ENCODE results near the gene AKAP12.

Gene AKAP12

DNA sequence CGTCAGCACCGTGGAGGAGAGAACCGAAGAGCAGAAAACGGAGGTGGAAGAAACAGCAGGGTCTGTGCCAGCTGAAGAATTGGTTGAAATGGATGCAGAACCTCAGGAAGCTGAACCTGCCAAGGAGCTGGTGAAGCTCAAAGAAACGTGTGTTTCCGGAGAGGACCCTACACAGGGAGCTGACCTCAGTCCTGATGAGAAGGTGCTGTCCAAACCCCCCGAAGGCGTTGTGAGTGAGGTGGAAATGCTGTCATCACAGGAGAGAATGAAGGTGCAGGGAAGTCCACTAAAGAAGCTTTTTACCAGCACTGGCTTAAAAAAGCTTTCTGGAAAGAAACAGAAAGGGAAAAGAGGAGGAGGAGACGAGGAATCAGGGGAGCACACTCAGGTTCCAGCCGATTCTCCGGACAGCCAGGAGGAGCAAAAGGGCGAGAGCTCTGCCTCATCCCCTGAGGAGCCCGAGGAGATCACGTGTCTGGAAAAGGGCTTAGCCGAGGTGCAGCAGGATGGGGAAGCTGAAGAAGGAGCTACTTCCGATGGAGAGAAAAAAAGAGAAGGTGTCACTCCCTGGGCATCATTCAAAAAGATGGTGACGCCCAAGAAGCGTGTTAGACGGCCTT, 110.0 kb downstream of the AKAP12 start:
- DNase-seq (ENCODE audit: low spot score), result no peak

DNA sequence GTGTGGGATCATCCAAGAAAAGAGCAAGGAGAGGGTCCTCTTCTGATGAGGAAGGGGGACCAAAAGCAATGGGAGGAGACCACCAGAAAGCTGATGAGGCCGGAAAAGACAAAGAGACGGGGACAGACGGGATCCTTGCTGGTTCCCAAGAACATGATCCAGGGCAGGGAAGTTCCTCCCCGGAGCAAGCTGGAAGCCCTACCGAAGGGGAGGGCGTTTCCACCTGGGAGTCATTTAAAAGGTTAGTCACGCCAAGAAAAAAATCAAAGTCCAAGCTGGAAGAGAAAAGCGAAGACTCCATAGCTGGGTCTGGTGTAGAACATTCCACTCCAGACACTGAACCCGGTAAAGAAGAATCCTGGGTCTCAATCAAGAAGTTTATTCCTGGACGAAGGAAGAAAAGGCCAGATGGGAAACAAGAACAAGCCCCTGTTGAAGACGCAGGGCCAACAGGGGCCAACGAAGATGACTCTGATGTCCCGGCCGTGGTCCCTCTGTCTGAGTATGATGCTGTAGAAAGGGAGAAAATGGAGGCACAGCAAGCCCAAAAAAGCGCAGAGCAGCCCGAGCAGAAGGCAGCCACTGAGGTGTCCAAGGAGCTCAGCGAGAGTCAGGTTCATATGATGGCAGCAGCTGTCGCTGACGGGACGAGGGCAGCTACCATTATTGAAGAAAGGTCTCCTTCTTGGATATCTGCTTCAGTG, 110.8 kb downstream of the AKAP12 start:
- no peak for DNase-seq (ENCODE audit: low spot score)

DNA sequence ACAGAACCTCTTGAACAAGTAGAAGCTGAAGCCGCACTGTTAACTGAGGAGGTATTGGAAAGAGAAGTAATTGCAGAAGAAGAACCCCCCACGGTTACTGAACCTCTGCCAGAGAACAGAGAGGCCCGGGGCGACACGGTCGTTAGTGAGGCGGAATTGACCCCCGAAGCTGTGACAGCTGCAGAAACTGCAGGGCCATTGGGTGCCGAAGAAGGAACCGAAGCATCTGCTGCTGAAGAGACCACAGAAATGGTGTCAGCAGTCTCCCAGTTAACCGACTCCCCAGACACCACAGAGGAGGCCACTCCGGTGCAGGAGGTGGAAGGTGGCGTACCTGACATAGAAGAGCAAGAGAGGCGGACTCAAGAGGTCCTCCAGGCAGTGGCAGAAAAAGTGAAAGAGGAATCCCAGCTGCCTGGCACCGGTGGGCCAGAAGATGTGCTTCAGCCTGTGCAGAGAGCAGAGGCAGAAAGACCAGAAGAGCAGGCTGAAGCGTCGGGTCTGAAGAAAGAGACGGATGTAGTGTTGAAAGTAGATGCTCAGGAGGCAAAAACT, 111.5 kb downstream of the AKAP12 start:
- DNase-seq (ENCODE audit: low spot score), result no peak

DNA sequence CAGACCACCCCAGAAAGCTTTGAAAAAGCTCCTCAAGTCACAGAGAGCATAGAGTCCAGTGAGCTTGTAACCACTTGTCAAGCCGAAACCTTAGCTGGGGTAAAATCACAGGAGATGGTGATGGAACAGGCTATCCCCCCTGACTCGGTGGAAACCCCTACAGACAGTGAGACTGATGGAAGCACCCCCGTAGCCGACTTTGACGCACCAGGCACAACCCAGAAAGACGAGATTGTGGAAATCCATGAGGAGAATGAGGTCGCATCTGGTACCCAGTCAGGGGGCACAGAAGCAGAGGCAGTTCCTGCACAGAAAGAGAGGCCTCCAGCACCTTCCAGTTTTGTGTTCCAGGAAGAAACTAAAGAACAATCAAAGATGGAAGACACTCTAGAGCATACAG, 112.0 kb downstream of the AKAP12 start:
- no peak for DNase-seq (ENCODE audit: low spot score)

DNA sequence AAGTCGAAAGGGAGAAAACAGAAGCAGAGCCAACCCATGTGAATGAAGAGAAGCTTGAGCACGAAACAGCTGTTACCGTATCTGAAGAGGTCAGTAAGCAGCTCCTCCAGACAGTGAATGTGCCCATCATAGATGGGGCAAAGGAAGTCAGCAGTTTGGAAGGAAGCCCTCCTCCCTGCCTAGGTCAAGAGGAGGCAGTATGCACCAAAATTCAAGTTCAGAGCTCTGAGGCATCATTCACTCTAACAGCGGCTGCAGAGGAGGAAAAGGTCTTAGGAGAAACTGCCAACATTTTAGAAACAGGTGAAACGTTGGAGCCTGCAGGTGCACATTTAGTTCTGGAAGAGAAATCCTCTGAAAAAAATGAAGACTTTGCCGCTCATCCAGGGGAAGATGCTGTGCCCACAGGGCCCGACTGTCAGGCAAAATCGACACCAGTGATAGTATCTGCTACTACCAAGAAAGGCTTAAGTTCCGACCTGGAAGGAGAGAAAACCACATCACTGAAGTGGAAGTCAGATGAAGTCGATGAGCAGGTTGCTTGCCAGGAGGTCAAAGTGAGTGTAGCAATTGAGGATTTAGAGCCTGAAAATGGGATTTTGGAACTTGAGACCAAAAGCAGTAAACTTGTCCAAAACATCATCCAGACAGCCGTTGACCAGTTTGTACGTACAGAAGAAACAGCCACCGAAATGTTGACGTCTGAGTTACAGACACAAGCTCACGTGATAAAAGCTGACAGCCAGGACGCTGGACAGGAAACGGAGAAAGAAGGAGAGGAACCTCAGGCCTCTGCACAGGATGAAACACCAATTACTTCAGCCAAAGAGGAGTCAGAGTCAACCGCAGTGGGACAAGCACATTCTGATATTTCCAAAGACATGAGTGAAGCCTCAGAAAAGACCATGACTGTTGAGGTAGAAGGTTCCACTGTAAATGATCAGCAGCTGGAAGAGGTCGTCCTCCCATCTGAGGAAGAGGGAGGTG, 112.9 kb downstream of the AKAP12 start:
- DNase-seq (ENCODE audit: low spot score), result no peak

DNA sequence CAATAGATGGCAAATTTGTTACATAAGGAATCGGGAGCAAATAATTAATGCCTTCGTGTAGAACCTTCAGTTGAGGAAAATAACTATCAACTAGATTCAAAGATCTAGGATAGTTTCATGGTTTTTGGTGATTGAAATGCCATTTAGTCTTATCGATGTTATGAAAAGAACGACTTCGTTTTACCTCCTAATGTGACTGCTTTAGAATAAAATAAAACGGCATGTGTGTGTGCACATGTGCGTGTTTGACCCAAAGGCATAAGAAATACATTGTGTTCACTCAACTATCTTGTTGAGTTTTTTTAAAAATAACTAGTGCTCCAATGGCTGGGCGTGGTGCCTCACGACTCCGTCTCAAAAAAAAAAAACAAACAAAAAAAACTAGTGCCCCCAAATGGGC, 114.0 kb downstream of the AKAP12 start:
- DNase-seq (ENCODE audit: low spot score), result no peak

DNA sequence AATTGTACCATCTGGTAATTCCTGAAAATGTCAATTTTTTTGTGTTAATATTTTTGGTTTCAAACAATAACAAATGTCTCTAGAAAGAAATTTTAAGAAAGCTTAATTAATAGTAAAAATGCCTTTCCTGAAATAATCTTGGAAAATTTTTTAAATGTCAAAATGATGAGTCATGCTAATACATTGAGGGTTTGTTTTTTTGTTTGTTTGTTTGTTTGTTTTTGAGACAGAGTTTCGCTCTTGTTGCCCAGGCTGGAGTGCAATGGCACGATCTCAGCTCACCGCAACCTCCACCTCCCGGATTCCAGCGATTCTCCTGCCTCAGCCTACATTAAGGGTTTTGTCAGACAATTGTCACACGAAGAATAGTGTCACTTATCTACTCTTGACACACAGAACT, 117.2 kb downstream of the AKAP12 start:
- peak; percentile 30 for DNase-seq (ENCODE audit: low spot score)

DNA sequence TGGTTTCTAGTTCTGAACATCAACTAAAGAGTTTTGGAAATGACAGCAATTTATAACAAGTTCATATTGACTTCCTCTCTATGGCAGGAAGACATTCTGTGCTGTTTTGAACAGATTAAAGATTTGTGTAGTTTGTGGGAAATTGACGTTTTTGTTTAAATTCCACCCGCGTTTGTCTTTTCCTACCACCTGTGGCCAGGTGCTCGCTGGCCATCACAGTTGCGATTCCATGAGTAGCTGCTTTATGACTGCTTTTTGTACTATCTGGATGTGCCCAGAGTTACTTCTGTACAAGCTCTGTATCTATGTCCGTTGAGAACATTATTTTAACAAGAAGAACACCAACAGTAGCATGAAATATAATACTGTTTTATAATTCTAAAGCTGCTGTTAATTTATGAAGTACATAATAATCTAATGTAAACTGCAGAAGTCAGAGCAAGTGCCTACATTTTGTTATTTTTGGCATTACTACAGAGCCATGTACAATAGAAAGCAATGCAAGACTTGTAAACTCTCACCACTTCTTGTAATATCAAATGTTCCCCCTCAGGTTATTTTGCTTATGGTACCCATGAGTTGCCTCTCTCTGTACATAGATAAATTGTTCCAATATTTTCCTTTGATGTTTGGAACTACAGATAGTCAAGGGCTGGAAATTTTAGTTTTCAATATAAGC, 118.1 kb downstream of the AKAP12 start:
- no peak for DNase-seq (ENCODE audit: low spot score)

- no peak for DNase-seq (ENCODE audit: low spot score)
These were observed 118.7 kb downstream of the AKAP12 start for GRCh38 chr6:151358475-151358874.

- no peak for DNase-seq (ENCODE audit: low spot score)
These were observed 119.7 kb downstream of the AKAP12 start for GRCh38 chr6:151359486-151359885.

- no peak for DNase-seq (ENCODE audit: low spot score)
These were observed 125.5 kb downstream of the AKAP12 start for GRCh38 chr6:151365233-151365632.

DNA sequence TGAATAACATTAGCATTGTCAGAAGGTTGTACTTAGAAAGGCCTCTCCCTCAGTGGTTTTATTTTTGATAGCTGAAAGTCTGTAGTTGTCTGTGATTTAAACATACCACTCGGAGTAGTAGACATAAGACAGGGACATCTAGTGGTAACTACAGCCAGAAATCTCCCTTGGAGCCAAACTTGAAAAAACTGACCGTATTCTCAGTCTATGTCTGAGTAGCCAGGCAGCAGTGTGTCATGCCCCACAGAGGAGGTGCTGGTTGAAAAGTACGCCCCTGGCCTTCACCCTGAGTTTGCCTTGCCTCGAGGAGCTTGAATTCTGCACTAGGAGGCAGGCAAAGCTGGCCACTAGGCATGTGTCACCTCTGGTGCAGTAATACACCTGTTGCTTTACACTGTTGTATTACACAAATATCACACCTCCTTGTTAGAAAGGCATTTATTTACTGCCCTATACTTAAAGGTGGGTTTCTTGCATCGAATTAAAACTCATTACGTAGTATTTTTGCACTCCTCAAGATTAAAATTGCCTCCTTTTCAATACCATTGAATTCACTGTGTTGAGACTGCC, 130.8 kb downstream of the AKAP12 start:
- DNase-seq (ENCODE audit: low spot score), result no peak

DNA sequence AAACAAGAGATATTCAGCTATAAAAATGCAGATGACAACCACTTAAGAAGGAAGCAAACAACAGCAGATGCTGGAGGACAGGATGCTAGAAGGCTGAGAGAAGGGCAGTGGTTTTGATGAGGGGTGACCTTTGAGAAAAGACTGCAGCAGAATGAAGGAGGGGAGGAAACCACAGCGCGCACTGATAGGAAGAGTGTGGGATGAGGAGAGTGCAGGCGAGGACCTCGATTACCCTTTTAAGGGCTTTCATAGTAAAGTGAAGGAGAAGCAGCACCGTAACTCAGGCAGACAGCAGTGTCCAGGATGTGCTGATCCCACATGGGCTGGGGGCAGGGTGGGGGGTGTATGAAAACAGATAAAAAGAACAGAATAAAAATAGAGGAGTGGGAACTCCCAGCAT, 132.4 kb downstream of the AKAP12 start:
- no peak for DNase-seq (ENCODE audit: low spot score)

GRCh38 chr6:151374036-151374683, 134.4 kb downstream of the AKAP12 start:
- peak; percentile 80 for DNase-seq (ENCODE audit: low spot score)

GRCh38 chr6:151375833-151376232, 136.1 kb downstream of the AKAP12 start:
- DNase-seq (ENCODE audit: low spot score), result no peak

- DNase-seq (ENCODE audit: low spot score), result no peak
These were observed 136.7 kb downstream of the AKAP12 start for GRCh38 chr6:151376440-151376839.

DNA sequence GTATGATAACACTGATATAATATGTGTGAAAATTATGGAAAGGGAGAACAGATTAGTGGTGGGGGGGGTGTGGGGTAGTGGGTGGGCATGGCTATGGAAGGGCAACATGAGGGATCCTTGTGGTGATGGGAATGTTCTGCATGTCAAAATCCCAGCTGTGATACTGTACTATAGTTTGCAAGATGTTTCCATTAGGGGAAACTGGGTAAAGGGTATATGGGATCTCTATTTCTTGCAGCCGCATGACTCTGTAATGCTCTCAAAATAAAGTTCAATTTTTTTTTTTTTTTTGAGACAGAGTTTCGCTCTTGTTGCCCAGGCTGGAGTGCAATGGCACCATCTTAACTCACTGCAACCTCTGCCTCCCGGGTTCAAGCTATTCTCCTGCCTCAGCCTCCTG, 137.3 kb downstream of the AKAP12 start:
- no peak for DNase-seq (ENCODE audit: low spot score)

- no peak for DNase-seq (ENCODE audit: low spot score)
These were observed 140.4 kb downstream of the AKAP12 start for GRCh38 chr6:151379933-151380847.

DNA sequence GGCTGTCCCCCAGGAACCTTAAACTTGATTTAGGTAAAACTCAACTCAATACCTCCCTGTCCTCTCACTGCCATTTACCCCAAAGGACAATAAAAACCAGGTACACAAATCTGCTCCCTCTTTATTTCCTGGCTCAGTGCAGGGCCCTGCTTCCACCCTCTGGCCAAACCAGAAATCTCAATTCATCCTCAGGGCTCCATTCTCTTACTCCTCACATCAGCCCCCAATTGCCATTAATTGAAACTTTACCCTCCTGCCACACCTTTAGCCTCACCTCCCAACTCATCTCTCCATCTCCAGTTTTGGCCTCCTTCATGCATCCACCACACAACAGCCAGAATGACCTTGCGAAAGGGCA, 141.1 kb downstream of the AKAP12 start:
- DNase-seq (ENCODE audit: low spot score), result no peak

DNA sequence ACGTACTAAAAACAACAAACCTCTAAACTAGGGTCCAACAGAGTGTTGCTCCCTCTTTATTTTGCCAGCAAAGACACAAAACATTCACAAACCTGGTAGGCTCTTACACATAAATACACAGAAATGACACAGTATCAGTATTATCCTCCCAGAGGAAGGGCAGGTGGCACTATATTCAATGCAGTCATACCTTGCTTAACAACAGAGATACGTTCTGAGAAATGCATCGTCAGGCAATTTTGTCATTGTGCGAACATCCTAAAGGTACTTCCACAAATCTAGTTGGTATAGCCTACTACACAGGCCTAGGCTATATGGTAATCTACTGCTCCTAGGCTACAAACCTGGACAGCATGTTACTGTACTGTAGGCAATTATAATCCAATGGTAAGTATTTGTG, 142.0 kb downstream of the AKAP12 start:
- no peak for DNase-seq (ENCODE audit: low spot score)

Measured in kidney capillary endothelial cell (primary cell).